Occipital lobe (tissue), 1 donor: Measurements from ENCODE around the gene INTS12. TPM values are rescaled to one million over a fixed set of nuclear protein-coding genes. Genes with fewer than 3 reads are reported as not detected.

Source experiments
- total RNA-seq: library from RNA; depleted of rRNA; stranded (reverse); fragments of >200 nt; gene quantifications from one replicate; pipeline ENCODE4 v1.2.3, GENCODE V29; 2014

INTS12 gene
- total RNA-seq, 1 donor from 2014 or later: 26.5 TPM

Other genes with a start within 250 kb of the INTS12 start
- gene PPA2, start 234.6 kb downstream of the INTS12 start, total RNA-seq: 72.7 TPM
- 0.62 TPM for gene ARHGEF38, start 156.1 kb downstream of the INTS12 start, total RNA-seq
- 29.5 TPM for gene GSTCD, start 95 bp upstream of the INTS12 start, total RNA-seq
- gene NPNT, start 186.8 kb upstream of the INTS12 start, total RNA-seq: 31.0 TPM